GM18951 (cell line): Measurements from ENCODE around the gene TNFRSF1A.

Experiments used
- POLR2A ChIP-seq: IDR thresholded peaks from 4 replicates; pipeline ENCODE4 v1.6.1; 2011; ENCODE audit warnings: mild to moderate bottlenecking; ENCODE audit not compliant: insufficient read length, insufficient read depth; ENCODE audit errors: extremely low read depth
- in situ Hi-C: fragments of 300-500 bp; cut with MboI; formaldehyde crosslinking; loops from one replicate; pipeline ENCODE4 v1.12.0; 2022; ENCODE audit warnings: low sequenced_read_pairs, mixed read lengths, inconsistent platforms; ENCODE audit not compliant: unreplicated experiment

TNFRSF1A gene

DNA sequence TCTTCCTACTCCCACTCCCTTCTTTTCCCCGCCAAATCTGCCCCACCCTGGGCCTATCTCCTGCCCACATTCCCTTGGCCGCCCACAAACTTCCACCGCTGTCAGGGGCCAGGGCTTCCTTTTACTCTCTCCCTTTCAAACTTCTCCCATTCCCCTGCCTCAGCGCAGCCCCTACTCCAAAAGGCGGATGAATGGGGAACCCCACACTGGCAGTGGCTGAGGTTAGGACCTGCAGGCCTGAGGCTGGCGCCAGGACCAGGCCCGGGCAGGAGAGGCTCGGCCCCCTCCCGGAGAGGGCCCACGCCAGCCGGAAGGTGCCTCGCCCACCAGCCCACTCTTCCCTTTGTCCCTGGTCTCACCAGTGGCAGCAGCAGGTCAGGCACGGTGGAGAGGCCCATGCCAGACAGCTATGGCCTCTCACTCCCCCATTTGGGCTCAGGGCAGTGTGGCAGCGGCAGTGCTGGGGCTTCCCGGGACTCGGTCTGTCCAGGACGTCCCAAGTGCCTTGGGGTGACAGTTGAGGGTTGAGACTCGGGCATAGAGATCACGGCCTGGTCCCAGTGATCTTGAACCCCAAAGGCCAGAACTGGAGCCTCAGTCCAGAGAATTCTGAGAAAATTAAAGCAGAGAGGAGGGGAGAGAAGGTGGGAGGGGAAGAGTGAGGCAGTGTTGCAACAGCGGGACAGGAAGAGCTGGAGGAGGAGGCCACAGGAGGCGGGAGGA lies at the start of gene TNFRSF1A:
TNFRSF1A (minus strand) TSS at position 660 of the 723 bp plus-strand sequence; CDS start at position 398, 262 bp downstream.
- in situ Hi-C loops = no loop called here
- TF ChIP-seq POLR2A = no peak

DNA sequence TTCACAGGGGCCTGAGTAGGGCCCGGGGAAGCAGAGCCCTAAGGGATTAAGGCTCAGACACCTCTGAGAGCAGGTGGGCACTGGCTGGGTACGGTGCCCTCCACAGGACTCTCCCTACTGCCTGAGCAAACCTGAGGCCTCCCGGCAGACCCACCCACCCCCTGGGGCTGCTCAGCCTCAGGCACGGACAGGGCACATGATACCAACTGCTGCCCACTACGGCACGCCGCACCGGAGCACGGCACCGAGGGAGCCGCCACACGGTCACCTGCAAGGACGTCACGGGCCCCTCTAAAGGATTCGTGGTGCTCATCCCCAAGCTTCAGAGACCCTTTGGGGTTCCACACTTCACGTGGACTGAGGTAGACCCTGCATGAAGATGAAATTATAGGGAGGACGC lies 49.1 kb upstream of the TNFRSF1A start:
- TF ChIP-seq POLR2A = no peak
- in situ Hi-C loops = no loop called here

DNA sequence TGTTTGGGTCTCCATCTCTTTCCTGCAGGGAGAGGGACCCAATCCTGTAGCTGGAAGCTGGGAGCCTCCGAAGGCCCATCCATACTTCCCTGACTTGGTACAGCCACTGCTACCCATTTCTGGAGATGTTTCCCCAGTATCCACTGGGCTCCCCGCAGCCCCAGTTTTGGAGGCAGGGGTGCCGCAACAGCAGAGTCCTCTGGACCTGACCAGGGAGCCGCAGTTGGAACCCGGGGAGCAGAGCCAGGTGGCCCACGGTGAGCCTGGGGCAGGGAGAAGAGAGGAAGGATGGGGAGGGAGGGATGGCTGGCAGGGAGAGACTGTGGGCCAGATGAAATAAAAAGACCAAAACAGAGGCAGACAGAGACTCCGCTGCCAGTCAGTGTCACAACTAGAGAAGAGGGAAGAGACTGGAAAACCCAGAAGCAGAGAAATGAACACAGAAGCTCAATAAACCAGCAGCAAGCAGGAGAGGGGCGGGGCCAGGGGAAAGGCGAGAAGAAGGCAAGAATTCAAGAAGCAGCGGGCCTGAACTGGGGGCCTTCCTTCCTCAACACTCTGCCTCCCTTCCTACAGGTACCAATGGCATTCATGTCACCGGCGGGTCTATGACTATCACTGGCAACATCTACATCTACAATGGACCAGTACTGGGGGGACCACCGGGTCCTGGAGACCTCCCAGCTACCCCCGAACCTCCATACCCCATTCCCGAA lies 48.4 kb upstream of the TNFRSF1A start:
- no peak for TF ChIP-seq POLR2A
- in situ Hi-C loops = no loop called here

DNA sequence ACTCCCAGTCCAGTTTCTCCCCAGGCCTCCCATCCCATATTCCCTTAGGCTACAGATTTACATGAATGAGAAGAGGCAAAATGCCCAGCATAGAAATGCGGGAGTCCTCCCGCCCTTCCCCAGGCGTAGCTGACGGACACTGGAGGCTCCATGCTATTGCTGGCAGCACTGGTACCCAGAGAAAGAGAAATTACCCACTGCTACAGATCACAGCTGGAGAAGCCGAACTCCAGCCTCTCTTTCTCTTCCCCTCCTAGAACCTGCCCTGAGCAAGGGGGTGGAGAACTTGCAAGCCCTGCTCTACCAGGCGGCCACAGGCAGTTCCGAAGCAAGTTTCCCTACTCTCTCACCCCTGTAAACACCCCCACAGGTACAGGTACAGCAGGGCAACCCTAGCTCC lies 45.7 kb upstream of the TNFRSF1A start:
- no peak for TF ChIP-seq POLR2A
- in situ Hi-C loops = no loop called here

DNA sequence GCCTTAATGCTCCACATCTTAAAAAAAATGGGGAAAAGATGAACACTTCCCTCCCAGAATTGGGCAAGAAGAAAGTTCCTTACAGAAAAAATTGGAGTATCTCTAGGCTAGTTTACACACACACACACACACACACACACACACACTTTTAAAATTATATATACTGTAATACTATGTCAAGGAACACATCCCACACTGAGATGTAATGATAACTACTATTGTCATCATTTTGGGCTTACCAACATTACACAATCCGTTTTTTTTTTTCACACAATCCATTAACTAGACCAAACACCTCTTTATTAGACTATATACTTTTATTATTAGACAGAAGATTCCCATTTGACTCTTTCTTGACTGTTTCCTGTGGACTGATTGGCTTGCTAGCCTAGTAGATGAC lies 44.6 kb upstream of the TNFRSF1A start:
- in situ Hi-C loops = no loop called here

DNA sequence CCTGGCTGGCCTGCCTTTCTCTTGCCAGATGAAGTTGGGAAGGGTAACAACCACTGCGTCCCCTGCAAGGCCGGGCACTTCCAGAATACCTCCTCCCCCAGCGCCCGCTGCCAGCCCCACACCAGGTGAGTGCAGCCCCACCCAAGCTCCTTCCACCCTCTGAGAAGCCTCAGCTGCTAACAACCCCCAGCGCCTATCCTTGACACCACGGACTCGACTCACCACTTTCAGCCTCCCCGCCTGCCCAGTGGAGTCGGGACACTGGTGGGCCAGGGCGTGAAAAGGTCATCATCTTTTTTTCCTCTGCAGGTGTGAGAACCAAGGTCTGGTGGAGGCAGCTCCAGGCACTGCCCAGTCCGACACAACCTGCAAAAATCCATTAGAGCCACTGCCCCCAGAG lies 44.2 kb upstream of the TNFRSF1A start:
- no peak for TF ChIP-seq POLR2A
- in situ Hi-C loops = no loop called here

More for the DNA sequence above, 44.6 kb upstream of the TNFRSF1A start:
- no peak for TF ChIP-seq POLR2A

DNA sequence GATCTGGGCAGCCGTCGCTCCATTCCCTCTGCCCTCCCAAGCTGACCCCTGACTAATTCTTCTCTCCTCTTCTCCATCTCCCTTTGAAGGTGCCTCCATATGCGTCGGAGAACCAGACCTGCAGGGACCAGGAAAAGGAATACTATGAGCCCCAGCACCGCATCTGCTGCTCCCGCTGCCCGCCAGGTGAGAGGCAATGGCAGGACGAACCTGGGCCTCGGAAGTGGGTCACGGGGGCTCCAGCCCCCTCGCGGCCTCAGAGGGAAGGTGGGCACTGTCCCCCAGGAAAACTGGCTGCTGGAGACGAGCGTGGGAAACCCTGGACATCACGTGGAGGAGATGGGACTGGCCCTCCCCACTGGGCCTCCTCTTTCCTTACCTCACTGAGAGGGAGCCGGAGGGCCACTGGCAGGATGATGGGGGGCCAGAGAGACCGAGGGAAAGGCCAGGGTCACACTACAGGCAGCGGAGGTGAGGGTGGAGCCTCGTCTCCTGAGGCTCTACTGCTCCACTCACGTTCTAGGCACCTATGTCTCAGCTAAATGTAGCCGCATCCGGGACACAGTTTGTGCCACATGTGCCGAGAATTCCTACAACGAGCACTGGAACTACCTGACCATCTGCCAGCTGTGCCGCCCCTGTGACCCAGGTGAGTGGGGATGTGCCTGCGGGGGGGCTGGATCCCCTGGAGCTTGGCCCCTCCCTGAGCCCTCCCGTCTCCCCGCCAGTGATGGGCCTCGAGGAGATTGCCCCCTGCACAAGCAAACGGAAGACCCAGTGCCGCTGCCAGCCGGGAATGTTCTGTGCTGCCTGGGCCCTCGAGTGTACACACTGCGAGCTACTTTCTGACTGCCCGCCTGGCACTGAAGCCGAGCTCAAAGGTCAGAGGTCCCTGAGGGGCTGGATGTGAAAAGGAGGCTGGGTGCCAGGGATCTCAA lies 42.9 kb upstream of the TNFRSF1A start:
- in situ Hi-C loops = no loop called here
- TF ChIP-seq POLR2A = no peak

DNA sequence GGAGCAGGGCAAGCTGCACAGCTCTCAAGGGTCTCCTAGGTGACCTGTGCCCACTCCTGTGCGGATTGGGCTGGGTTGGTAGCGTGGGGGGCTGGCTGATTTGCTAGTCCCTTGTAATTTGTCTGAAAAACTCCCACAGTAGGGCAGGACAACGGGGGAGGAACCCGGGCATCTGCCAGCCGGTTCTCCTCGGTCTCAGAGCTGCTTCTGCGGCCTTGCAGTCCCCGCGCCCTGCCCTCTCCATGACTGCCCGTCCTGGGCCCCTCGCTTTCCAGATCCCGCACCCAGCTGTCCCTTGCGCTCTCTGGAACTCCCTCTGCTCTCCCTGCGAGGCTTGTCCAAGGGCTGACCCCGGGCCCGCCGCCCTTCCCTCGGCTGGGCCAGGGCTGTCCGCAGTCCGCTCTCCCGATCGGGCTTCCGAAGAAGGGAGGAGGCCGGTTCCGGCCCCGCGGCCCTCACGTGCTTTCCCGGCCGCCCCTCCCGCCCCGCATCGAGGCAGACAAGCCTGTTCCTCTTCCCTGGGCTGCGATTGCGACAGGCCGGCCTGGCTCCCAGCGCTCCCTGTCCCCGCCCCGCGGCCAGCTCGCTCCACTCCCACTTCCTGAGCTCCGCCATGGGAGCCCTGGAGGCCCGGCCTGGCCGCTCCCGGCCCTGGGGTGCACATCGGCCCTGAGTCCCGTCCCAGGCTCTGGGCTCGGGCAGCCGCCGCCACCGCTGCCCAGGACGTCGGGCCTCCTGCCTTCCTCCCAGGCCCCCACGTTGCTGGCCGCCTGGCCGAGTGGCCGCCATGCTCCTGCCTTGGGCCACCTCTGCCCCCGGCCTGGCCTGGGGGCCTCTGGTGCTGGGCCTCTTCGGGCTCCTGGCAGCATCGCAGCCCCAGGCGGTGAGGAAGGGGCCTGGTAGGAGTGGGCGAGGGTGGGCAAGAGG lies 42.0 kb upstream of the TNFRSF1A start, which contains the start of gene LTBR:
LTBR (plus strand) TSS at position 591 of the 927 bp plus-strand sequence; CDS start at position 788, 197 bp downstream.
- TF ChIP-seq POLR2A = no peak
- in situ Hi-C loops = no loop called here

DNA sequence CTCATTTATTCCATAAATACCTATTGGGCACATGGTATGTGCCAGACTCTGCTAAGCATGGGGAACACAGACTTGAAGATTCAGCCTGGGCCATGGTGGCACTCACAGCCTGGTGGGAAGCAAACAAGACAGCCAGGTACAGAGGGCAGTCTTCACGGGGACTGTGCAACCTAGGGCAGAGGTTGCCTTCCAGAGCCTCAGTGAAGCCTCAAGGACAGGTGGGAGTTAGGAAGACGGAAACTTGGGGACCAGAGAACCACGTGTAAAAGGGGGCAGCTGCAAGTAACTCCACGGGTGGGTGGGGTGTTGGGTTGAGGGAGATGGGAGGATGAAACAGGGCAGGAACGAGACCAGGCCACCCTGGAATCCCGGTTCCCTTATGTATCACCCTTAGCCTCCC lies 41.1 kb upstream of the TNFRSF1A start:
- in situ Hi-C loops = no loop called here

DNA sequence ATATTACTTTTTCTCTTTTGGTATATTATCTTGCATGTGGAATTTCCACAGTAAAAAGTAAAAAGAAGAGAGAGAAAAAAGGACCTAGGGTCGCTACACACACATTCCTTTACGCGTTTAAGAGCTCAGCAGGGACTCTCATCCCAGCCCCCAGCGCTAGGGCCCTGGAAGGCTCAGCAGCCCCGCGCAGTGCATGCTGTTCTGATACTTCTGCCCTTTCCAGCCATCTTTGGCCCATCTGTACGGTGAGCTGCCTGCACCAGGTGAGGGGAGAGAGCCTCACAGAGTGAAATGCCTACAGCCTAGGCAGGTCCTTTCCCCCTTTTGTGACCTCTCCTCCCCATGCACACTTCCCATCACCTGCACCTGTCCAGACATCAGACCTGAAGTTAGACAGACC lies 40.5 kb upstream of the TNFRSF1A start:
- TF ChIP-seq POLR2A = no peak
- in situ Hi-C loops = no loop called here

More for the DNA sequence above, 41.1 kb upstream of the TNFRSF1A start:
- TF ChIP-seq POLR2A = no peak

DNA sequence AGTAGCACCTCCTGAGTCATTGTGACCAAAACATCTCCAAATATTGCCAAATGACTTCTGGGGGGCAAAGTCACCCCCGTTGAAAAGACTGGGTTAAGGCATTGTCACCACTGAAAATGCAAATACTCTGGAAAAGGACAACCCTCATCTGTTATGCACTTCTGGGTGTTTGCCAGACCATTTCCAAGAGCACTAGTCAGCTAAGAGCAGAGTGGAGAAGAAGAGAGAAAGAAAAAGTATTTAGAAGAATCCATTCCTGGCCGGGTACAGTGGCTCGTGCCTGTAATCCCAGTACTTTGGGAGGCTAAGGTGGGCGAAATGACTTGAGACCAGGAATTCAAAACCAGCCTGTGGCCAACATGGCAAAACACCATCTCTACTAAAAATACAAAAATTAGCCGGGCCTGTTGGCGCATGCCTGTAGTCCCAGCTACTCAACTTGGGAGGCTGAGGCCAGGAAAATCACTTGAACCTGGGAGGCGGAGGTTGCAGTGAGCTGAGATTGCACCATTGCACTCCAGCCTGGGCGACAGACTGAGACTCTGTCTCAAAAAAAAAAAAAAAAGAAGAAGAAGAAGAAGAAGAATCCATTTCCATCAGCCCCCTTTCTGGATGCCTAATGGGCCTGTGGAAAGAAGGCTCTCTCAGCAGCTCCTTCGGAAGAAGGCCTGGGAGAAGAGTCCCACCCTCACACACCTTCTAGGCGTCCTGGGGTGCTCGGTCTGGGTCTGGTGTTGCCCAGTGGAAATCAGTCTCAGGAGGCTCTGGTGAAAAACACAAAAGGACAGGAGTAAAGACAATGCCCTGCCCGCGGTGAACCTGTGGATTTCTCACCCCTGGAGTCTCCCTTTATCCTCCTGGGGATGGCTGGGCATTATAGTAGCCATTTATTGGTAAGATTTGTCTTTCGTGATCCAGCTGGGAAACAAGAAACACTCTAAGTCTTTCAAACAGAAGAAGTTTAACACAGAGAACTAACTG lies 38.6 kb upstream of the TNFRSF1A start:
- in situ Hi-C loops = no loop called here
- TF ChIP-seq POLR2A = no peak
